Neural cell (in vitro differentiated cells): ENCODE measurements around the gene NCF4. TPM values are rescaled to one million over a fixed set of nuclear protein-coding genes. Genes with fewer than 3 reads are reported as not detected.

Source experiments
- H2AFZ ChIP-seq: fragments of 200-600, 300-800 bp; sonication (generic), shearing (Covaris generic); 2 replicates; pipeline ENCODE4 v1.6.0; 2014; ENCODE audit warnings: low read depth, mild to moderate bottlenecking, antibody characterized with exemption, low read length, moderate library complexity
- H3F3A ChIP-seq: fragments of 200-600 bp; shearing (Covaris generic); 2 replicates; pipeline ENCODE4 v1.6.1; 2016; ENCODE audit warnings: mild to moderate bottlenecking, moderate library complexity, mixed read lengths, antibody characterized with exemption, low read length; ENCODE audit not compliant: insufficient read depth, poor library complexity, severe bottlenecking
- H3K27ac ChIP-seq: fragments of 200-600, 300-800 bp; sonication (generic), shearing (Covaris generic); 2 replicates; pipeline ENCODE4 v1.5.1; 2014; ENCODE audit warnings: mild to moderate bottlenecking, low read length, moderate library complexity
- H3K27me3 ChIP-seq: fragments of 300-800, 200-600 bp; sonication (generic), shearing (Covaris generic); 2 replicates; pipeline ENCODE4 v1.6.0; 2014; ENCODE audit warnings: mild to moderate bottlenecking, low read depth, low read length, moderate library complexity; ENCODE audit not compliant: insufficient read depth
- H3K36me3 ChIP-seq: fragments of 300-800, 200-600 bp; sonication (generic), shearing (Covaris generic); 2 replicates; pipeline ENCODE4 v1.5.1; 2014; ENCODE audit warnings: mild to moderate bottlenecking, antibody characterized with exemption, low read length, moderate library complexity; ENCODE audit not compliant: insufficient read depth
- H3K4me2 ChIP-seq: fragments of 300-800, 200-600 bp; sonication (generic), shearing (Covaris generic); 2 replicates; pipeline ENCODE4 v1.6.0; 2014; ENCODE audit warnings: mild to moderate bottlenecking, low read length
- H3K4me3 ChIP-seq: fragments of 300-800, 200-600 bp; sonication (generic), shearing (Covaris generic); 2 replicates; pipeline ENCODE4 v1.5.1; 2014; ENCODE audit warnings: mild to moderate bottlenecking, low read length, moderate library complexity
- H3K79me2 ChIP-seq: fragments of 200-600 bp; shearing (Covaris generic); replicated peaks from 2 replicates; pipeline ENCODE4 v1.6.0; 2014; ENCODE audit warnings: mild to moderate bottlenecking, low read length, moderate library complexity; ENCODE audit not compliant: insufficient read depth
- H3K9ac ChIP-seq: fragments of 300-800, 200-600 bp; sonication (generic), shearing (Covaris generic); 2 replicates; pipeline ENCODE4 v1.6.1; 2016; ENCODE audit warnings: mild to moderate bottlenecking, low read length, mixed read lengths
- H3K9me2 ChIP-seq: fragments of 200-600 bp; shearing (Covaris generic); 2 replicates; pipeline ENCODE4 v1.6.1; 2016; ENCODE audit warnings: mild to moderate bottlenecking, low read length, mixed read lengths; ENCODE audit not compliant: insufficient read depth
- H3K9me3 ChIP-seq: fragments of 200-600, 300-800 bp; sonication (generic), shearing (Covaris generic); 2 replicates; pipeline ENCODE4 v1.6.1; 2016; ENCODE audit warnings: mild to moderate bottlenecking, mixed run types, low read length, moderate library complexity, mixed read lengths
- H4K20me1 ChIP-seq: fragments of 200-600 bp; shearing (Covaris generic); 2 replicates; pipeline ENCODE4 v1.6.1; 2016; ENCODE audit warnings: mild to moderate bottlenecking, mixed run types; ENCODE audit not compliant: insufficient read depth
- MXI1 ChIP-seq: fragments of 450-650 bp; conservative IDR thresholded peaks from 2 replicates; pipeline ENCODE4 v1.6.1; 2014; ENCODE audit warnings: antibody characterized with exemption, mild to moderate bottlenecking; ENCODE audit not compliant: poor library complexity, severe bottlenecking
- POLR2AphosphoS5 ChIP-seq: IDR thresholded peaks from 2 replicates; pipeline ENCODE4 v1.6.1; 2012
- REST ChIP-seq: IDR thresholded peaks from 2 replicates; pipeline ENCODE4 v1.6.1; 2012; ENCODE audit warnings: borderline replicate concordance
- polyA plus RNA-seq: library from polyadenylated mRNA; depleted of rRNA; stranded (reverse); fragments of >200 nt; gene quantifications from 2 replicates; pipeline ENCODE4 v1.2.3, GENCODE V29; 2014

The NCF4 gene
- polyA plus RNA-seq, 1 donor from 2014 or later = not detected

GRCh38 chr22:36926721-36927435, 66.1 kb downstream of the NCF4 start:
- Histone ChIP-seq H3K9me3 (no peaks in the 10 kb centered on the region), H3F3A (no peaks in the 10 kb centered on the region), H3K79me2 (no peaks in the 10 kb centered on the region), H3K4me3 (no peak overlapping the region), H3K4me2 (no peak overlapping the region), H3K9me2 (no peaks in the 10 kb centered on the region), H3K9ac (no peak overlapping the region), H2AFZ (no peak overlapping the region), H3K36me3 (no peaks in the 10 kb centered on the region), H3K27me3 (no peaks in the 10 kb centered on the region), H3K27ac (no peak overlapping the region), H4K20me1 (no peaks in the 10 kb centered on the region)
- no peak for TF ChIP-seq POLR2AphosphoS5
- TF ChIP-seq MXI1 = no peak
- TF ChIP-seq REST = no peak

Other genes with a start within 250 kb of the NCF4 start
- gene CACNG2, start 157.3 kb upstream of the NCF4 start, polyA plus RNA-seq = 1.5 TPM in 2 replicates
- gene IFT27, start 84.9 kb upstream of the NCF4 start, polyA plus RNA-seq = 92.3 and 111 TPM in 2 replicates
- gene PVALB, start 44.0 kb upstream of the NCF4 start, polyA plus RNA-seq = not detected in 2 replicates
- not detected in 2 replicates for gene CSF2RB, start 52.6 kb downstream of the NCF4 start, polyA plus RNA-seq
- gene TST, start 158.4 kb downstream of the NCF4 start, polyA plus RNA-seq = 5.4 and 5.8 TPM in 2 replicates
- gene MPST, start 158.7 kb downstream of the NCF4 start, polyA plus RNA-seq = 54.5 and 56.0 TPM in 2 replicates
- gene KCTD17, start 190.7 kb downstream of the NCF4 start, polyA plus RNA-seq = 96.3 and 111 TPM in 2 replicates
- not detected in 2 replicates for gene TMPRSS6, start 248.7 kb downstream of the NCF4 start, polyA plus RNA-seq